NCI-H2196 (cell line): Measurements from ENCODE around the gene FAM171A1.

Source experiments
- DNase-seq: peaks from one replicate; lab custom pipeline; 2025; ENCODE audit not compliant: unreplicated experiment; lab: John Stamatoyannopoulos, UW

The FAM171A1 gene

DNA sequence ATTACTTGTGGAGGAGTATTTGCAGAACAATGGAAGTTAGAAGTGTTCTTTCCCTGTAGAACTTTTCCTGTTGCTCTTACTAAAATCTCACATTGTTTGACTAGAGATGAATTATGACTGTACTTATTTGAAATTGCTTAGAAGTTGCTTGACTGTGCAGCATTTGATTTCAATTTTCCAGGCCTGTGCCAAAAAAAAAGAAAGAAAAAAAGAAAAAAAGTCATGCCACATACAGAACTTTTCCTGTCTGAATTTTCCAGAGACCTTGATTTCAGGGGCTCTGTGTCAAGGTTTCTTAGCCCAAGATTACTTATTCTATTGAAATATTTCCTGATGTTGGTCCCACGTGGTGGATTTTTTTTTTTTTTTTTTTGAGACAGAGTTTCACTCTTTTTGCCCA lies 3.5 kb upstream of the FAM171A1 start:
- no peak for DNase-seq

DNA sequence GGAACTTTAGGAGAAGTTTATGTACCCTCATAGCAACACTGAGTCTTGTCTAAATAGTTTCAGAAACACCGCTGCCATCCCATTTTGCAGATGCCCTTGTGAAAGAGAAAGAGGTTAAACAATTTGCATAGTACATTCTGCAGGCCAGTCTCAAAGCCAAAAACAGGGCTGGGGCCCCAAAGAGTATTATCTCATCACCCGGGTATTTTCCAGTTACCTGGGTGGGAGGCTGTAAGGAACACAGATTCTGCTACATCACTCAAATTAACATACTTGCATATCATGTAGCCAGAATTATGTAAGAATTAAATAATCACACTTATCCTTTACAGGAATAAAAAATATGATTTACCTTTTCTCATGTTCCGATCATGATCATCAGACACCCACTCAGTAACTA lies 3.1 kb upstream of the FAM171A1 start:
- no peak for DNase-seq

DNA sequence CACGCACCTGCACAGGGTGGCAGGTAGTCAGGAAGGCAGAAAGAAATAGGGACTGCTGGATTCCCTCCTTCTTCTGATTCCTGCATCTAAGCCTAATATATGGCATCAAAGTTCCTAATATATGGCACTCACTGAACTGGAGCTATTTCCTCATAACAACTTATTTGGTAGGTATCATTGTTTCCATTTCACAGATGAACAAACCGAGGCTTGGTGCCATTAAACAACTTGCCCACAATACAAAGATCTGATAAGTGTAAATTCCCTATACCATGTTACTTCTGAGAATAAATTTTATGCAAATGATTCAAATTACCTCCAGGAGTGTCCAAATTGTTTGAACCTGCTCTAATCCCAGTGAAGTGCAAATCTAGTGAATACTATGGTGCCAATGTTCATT lies 2.1 kb upstream of the FAM171A1 start:
- no peak for DNase-seq

DNA sequence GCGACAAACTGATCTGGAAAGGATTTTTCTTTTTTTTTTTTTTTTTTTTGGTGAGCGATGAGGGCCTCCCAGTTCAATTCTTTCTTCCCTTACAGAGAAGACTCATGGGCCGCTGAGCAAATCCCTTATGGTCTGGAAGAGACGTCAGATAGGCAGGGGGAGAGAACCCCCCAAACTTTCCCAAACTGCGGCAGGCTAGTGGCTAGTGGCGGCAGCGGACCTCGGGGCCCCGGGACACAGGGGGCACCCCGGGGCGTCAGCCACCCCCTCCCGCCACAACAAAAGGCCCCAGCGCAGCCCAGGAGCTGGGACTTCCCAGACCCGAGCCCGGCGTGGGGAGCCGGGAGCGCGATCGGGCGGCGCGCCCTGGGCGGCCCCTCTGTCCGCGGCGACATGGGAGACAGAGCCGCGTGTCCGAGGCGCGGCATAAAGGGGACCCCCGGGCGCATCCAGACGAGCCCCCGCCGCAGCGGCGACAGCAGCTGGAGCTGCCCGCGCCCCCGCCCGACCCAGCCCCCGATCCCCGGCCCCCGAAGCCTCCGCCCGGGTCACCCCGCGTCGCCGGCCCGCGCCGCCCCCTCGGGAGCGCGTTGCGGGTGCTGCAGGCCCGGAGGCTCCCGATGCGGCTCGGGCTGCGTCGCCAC lies 755 bp downstream of the FAM171A1 start:
- DNase-seq = no peak

DNA sequence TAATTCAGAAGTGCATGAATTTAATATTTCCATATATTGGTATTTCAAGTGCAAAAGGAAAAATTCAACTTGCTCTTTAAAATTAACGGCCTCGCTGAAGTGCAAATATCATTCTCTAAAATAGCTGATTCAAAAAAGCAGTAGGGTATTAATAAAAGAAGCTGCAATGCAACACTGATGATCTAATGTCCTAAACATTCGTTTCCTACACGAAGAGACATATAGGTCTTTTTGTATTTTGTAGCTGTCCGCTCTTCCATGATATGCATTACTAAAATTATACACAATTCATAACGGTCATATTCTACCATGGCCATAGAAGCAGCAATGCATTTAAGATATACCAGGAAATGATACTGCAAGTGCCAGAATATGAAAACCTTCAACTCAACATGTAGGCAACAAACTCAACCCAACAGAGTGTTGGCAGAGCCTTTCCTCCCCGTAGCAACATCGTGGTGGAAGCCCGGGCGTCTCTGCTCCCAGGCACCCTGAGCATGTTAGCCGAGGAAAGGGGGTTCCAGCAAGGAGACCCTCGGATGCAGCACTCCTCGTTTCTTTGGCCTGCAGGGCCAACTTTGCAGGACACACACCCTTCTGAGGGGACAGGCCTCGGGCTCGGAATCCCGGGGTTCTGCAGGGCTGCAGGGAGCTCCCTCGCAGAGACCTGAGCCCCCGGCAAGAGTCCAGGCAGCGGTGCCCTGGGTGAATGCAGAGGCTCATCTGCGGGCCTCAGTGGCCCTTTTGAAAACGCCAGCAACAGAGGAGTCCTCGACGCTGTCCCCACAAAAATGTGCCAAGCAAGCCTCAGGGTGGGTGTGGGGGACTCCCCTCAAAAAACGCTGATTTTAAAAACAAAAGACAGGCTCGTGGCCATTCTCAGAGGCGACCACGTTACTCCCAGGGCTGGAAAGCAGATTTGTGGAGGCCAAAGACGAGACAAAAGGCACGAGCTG lies 1.6 kb downstream of the FAM171A1 start:
- no peak for DNase-seq

DNA sequence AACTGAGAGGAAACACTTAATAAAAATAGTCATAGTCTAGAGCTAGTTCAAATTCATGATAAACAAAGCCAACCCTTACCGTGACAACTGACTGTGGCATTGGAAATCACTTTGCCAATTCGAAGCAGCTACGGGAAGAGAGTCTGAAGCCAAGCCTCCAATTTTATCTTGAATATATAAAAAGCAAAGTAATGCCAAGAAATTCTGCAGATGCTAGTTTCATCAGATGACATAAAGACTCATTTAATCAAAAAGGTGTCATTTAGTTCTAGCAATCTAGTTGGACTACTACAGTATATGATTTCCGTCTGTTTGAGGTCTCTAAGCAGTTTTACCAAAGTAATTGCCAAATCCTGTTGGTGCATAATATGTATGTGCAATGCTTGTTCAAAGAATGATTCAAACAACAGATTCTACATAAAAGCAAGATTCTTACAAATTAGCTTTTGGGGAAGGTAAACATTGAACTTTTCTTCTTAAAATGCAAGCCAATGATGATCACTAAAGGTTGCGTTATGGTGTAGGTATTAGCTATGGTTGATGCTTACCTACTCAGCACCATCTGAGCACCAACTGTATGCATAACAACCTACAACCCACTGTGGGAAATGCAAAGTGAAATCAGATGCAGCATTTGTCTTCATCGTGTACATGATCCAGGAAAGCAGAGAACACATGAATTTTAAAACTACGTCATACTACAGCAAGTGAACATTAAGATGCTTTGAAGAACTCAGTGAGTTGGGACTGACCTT lies 2.8 kb downstream of the FAM171A1 start:
- no peak for DNase-seq

DNA sequence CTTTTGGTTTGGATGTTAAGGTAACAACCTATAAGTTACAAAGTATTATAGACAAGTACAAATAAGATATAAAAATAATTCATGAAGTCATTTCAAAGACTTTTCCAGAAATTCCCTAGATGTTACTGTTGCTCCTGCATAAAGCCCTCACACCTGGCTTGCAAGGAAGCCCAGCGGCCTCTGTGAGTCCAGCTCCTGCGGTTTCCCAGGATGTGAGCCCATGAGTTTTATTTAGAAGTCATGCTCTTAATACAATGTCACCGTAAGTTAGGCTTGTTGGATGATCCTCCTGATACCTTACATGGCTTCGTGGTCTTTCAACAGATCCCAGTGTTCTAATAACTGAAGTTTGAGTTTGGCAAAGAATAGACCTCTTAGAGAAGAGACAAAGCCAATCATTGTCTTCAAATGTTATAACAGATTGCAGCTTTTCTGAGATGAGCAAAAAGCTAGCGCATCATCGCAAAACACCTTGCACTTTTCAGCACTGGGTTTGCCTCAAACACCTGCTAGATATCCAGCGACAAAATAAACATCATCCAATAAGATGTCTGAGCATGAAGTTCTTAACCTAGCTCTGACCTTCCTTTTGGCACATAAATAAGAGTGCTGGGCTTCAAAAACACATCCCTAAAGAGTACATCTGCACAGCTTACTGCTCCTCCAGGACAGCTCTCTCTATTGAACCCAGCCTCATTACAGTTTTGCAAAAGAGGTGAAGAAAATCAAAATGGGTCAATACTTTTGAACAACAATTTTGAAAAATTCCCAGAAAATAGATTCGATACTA lies 3.6 kb downstream of the FAM171A1 start:
- DNase-seq = no peak

DNA sequence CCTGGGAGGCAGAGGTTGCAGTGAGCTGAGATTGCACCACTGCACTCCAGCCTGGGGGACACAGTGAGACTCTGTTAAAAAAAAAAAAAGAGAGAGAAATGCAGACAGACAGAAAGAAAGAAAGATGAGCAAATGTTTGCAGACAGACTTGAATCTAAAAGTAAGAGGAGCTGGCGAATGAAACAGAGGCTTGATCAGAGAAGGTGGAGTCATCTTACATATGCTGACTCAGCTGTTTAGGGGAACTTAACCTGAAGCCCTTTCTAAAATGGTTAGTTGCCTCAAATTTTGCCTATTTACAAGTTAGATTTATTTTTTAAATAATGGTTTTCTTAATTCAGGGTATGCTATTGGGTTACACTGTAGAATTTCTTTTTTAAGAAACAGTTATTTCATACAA lies 5.4 kb downstream of the FAM171A1 start:
- no peak for DNase-seq

DNA sequence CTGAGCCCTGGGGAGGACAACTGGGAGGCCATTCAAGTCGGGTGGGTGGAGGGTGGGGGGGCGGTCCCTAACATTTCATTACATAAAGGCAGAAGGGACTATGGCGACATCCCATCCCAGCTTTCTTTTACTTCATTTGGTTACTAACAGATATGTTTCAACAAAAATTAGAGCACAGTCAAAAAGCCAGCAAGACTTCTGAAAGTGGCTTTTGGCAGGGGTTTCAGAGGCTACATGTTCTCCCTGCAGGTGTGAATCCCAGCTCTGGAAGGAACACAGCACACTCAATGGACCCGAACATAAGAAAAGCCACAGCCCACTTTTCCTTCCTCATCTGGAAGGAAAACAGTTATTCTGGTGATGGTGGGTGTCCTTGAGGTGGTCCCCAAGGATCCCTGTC lies 7.1 kb downstream of the FAM171A1 start:
- no peak for DNase-seq

DNA sequence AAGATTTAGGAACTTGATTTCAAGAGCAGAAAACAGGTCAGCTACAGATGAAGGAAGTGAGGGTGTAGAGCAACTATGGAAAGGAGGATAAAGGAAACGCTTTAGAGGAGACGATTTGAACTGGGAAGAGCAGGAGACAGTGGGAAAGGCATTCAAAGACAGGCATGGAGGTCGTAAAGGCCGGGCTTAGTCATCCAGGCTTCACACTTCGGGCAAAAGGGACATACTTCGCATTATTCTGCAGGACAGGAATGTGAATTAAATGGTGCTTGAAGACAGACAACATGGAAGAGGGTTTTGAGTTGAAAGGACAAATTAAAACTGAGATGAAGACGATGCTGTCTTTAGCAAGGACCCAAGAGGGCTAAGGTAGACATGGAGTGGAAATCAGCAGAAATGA lies 8.1 kb downstream of the FAM171A1 start:
- DNase-seq = no peak

DNA sequence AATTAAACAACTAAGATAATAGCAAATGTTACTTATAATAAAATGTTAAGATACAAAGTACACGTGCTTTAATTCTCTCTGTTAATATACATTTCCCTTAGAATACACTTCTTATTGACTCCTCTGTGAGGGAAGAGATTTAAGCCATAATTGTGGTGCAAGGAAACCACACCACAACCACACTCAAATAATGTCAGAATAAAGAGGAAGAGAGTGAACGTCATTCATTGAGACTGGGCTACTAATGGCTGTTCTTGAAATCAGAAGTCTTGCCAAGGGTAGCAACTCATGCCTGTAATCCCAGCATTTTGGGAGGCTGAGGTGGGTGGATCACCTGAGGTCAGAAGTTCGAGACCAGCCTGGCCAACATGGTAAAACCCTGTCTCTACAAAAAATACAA lies 10.0 kb downstream of the FAM171A1 start:
- no peak for DNase-seq

DNA sequence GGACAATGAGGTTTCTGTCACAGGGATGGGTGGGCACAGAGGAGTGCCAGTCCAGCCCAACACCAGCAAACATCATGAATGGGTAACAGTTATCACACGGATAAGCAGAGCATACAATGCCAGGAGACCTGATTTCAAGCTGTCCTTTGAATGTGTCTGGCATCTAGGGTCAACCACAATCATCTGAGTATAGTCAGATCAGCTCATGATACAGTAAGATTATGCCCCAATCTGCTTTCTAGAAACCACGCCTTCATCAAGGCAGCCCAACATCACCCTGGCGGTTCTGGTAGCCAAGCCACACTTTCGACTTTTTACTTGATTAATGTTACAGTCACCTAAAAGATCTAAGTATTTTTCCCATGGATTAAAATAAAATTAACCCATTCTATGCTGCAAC lies 10.5 kb downstream of the FAM171A1 start:
- no peak for DNase-seq

DNA sequence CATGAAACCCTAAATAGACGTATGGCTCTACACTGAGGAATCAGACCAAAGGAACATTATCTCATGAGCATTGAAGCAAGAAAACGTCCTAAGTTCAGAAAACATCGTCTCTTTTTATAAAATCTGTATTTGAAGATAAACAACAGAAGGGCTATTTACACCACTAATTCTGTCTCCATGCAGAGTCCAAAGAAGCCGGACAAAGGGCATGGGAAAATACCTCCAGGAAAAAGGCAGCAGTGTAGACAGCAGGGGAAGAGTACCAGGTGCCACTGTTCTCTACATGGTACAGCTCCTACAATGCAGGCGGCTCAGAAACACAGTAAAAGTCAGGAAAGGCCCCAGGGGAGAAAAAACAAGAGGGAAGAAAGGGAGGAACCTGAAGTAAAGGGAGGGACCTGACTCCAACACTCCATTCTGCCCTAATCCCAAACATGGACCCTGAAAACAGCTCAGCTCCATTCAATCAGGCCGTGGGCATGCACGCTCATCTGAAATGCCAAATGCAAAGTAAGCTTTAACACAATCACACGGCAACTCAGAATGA lies 17.5 kb downstream of the FAM171A1 start:
- no peak for DNase-seq

DNA sequence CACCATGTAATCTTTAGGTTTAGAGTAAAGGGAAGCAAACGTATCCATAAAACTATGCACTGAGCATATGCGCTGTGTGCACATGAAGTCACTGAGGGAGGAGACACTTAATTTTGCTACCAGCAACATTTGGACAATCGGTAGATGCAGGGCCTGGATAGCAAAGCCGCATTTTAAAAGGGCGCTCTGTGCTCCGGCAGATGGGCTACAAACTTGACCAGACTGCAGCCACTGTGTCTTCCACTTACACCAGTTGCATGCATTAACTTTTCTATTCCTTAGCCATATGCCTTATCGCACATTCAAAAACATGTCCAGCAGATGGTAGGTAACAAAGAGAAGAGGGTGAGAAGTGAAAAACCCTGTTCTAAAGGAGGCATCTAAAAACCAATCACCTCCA lies 18.3 kb downstream of the FAM171A1 start:
- no peak for DNase-seq

DNA sequence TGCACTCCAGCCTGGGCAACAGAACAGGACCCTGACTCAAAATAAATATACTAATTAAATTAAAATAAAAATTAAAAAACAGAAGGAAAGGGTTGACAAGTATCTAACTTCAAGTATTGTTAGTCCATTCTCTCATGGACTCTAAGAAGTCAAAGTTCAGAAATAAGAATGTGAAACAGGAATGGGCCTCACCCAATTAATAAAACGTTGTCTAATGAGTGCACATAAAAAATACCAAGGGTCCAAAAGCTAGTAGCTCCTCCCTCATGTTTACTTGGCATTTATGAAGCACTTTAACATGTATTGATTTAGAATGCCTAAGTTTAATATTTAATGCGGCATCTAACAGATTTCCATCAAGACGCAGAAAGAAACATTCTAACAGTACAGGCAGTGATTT lies 18.9 kb downstream of the FAM171A1 start:
- DNase-seq = no peak

DNA sequence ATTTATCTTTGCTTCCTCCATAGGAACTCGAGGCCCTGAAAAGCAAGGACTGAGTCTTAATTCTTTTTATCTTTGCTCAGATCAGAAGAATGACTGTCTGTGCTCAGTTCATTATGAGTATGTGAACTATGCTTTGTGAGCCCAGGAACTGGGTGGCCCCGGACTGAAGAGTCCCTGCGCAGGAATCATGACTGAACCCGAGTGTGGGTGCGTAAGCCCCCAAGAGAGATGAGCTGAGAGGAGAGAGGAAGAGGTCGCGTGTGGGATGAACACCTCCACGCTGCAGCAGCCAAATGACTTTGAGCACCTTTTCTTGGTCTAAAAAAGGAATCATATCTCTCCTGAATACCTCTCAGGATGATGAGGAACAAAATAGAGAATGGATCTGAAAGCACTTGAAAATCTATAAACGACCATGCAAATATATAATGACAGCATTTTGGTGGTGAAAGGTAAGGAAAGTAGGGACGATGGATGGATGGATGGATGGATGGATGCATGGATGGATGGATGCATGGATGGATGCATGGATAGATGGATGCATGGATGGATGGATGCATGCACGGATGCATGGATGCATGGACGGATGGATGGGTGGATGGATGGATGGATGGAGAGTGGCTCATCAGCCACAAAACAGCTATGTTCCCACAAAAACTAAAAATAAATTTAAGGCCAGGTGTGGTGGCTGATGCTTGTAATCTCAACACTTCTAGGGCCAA lies 19.8 kb downstream of the FAM171A1 start:
- DNase-seq = no peak

DNA sequence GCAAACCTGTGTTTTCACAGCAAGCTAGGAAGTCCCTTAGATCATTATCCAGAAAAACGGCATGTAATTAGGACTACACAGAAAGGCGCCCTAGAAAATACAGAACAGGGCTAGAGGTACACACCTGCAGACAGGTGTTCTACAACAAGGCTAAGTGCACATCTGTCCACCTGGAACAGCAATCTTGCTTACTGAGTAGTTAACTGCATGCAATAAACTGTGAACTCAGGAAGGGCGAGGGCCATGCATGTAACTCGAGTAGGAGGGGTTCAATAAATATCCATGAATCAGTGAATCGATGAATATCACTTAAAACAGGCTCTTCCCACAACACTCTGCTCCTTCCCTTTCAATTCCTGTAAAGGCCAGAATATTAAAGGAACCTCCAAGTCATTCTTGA lies 22.0 kb downstream of the FAM171A1 start:
- DNase-seq = no peak

DNA sequence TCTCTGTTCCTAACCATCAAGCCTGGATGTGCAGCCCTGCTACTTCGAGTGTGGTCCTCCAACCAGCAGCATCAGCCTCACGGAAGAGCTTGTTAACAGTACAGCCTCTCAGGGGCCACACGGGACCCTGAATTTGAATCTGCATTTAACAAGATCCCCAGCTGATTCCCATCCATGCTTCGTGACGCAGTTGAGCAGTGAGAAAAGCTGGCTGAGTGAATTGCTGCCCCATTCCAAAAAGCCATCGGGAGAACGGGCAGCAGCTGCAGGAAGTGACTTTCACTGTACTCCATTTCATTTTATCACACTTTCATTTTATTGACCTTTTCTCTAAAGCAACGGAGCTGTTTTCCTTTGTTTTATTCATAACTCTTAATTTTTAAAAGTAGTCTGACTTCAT lies 22.5 kb downstream of the FAM171A1 start:
- DNase-seq = no peak

DNA sequence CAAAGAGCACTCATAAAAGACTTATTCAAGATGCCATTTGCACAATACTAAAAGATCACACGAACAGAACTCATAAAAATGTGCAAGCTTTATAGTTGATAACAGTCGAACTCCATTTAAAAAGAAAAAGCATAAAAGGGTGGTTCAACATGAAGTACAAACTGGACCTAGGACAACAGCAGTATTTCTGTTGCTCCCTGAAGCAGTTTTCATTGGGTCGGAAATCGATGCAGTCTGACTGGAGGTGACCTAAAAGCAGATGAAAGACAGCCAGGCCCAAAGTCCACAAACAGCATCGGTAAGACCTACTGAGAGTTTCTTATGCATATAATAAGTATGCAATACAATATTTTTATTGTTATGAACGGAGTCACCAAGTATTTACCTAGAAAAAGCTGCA lies 23.9 kb downstream of the FAM171A1 start:
- DNase-seq = no peak
